ENCODE data around the gene MCAM. TPM values are rescaled to one million over a fixed set of nuclear protein-coding genes. Genes with fewer than 3 reads are reported as not detected.

The MCAM gene
- total RNA-seq, 2 donors from 2014 or later = 0.74 to 1.7 TPM

GRCh38 chr11:119341222-119342022 is 24.5 kb upstream of the MCAM start:
- peaks cover 5 to 9% of the 10 kb centered on the region in 2 donors for H3K4me1 Mint-ChIP-seq (ENCODE audit: low read depth in 2 of 2)
- no peak overlapping the region for H3K4me3 Mint-ChIP-seq
- ATAC-seq (no peak), DNase-seq (ENCODE audit: low spot score) (no peak)
- no peaks in the 10 kb centered on the region for H3K36me3 Mint-ChIP-seq
- no peaks in the 10 kb centered on the region for H3K9me3 Mint-ChIP-seq
- peaks cover 19 to 23% of the 10 kb centered on the region in 2 donors for H3K27me3 Mint-ChIP-seq
- no peak overlapping the region for H3K27ac Mint-ChIP-seq

DNA sequence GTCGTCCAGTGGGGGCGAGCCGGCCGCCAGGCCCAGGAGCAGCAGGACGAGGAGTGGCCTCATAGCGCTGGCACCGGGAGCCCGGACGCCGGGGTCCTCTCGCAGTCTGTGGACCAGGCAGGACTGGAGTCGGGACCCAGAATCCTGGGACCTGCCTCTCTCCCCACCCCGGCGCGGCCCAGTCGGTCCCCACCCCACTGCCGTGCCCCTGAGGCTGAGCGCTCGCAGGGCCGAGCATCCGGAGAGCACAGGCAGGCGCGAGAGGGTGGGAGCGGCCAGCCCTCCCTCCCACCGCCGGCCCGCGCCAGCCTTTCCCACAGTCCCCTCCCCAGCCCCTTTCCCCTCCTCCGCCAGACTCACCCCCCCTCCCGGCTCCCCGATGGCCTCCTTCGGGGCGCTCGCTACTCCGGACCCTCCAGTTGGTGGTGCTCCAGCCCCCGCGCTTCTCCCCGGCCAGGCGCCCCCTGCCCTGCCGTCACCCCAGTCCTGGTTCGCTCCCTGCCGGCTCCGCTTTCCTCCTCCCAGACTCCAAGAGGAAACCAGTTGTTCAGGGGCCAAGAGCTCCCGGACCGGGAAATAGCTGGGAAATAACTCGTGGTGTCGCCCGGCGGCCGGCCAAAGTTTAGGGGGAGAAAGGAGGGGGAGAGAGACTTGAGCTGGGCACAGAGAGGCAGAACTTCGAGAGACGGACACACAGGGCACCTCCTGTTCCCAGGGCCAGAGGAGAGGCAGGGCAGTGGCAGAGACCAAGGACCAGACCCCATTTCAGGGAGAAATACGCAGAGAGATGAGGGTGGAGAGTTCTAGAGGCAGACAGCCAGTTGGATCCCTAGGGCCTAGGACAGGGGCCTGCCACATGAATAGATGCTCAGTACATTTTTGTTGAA is 23.6 kb upstream of the MCAM start, which contains the start of gene C1QTNF5:
Gene C1QTNF5, minus strand, starts transcription at position 549 of the 887 bp plus-strand sequence. Its CDS starts 486 bp downstream, at position 63.
- ATAC-seq = peak in 1 of 2 donors; percentile 1
- DNase-seq (ENCODE audit: low spot score) = no peak
- Mint-ChIP-seq H3K4me3 (no peak within 1 kb of the TSS), H3K4me1 (ENCODE audit: low read depth in 2 of 2) (peaks cover 10 to 16% of the 10 kb centered on the region in 2 donors), H3K27ac (no peak within 1 kb of the TSS), H3K9me3 (no peaks in the 10 kb centered on the region), H3K27me3 (peaks cover 19 to 23% of the 10 kb centered on the region in 2 donors), H3K36me3 (no peaks in the 10 kb centered on the region)

GRCh38 chr11:119339589-119340334 is 22.8 kb upstream of the MCAM start:
- no peak for DNase-seq (ENCODE audit: low spot score)
- Mint-ChIP-seq H3K4me1 (ENCODE audit: low read depth in 2 of 2) (peaks cover 18 to 21% of the 10 kb centered on the region in 2 donors), H3K36me3 (peaks cover 4% of the 10 kb centered on the region), H3K27me3 (peaks cover 19 to 23% of the 10 kb centered on the region in 2 donors), H3K27ac (no peak overlapping the region), H3K9me3 (no peaks in the 10 kb centered on the region), H3K4me3 (peak overlapping the region; percentile 36)
- peak in 1 of 2 donors; percentile 68 for ATAC-seq

DNA sequence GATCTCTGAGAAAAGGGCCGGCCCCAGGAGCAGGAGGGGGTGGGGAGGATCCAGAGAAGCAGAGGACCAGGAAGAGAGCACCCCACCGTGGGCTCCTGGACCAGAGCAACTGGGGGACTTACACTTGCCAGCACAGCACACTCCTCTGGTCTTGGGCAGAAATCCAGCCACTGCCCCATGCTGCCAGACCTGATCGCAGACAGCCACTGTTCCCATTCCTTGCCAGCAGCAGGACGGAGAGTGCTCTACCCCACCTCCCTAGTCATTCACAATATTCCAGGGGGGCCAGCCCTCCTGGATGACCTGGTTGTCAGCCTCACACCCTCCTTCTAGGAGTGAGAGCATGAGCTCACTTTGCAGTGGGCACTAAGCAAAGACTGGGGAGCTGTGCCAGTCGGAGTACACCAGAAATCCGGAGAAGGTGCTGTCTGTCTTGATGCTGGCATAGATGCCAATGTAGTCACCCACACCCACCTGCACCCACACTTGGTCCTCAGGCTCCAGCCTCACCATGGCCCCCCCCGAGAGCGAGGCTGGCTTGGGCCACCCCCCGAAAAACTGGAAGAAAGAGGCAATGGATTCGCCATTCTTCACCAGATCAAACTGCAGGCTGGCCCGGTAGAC is 22.1 kb upstream of the MCAM start:
- Mint-ChIP-seq H3K27me3 (peaks cover 19 to 23% of the 10 kb centered on the region in 2 donors), H3K4me3 (peak overlapping the region; percentile 36), H3K27ac (no peak overlapping the region), H3K4me1 (ENCODE audit: low read depth in 2 of 2) (peaks cover 22 to 24% of the 10 kb centered on the region in 2 donors), H3K9me3 (no peaks in the 10 kb centered on the region), H3K36me3 (peaks cover 6% of the 10 kb centered on the region)
- ATAC-seq (no peak), DNase-seq (ENCODE audit: low spot score) (no peak)

DNA sequence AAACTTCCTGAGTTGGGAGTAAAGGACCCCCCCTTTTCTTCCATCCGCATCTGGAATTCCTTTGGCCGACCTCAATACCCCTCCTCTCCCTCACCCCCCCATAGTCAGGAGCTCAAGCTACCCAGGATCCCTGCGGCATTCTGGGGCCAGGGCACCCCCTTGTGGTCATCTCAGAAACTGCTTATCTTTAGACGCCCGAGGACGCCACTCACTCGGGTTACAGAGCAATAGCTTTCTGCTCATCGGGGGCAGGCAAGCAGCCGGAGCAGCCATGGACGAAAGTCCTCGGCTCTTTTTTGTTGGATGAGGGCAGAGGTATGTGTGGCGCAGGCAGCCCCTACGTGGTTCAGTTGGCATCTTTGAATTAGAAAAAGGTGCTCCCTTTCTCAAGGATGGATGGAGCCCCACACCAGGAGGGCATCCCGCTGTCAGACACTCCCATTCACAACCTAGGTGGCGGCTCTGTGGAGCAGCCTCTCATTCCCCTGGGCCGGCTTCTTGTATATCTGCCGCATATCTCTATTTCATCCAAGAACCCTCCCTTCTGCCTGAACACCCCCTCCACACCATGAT is 21.5 kb upstream of the MCAM start:
- H3K4me3 Mint-ChIP-seq = no peak overlapping the region
- no peak for DNase-seq (ENCODE audit: low spot score)
- peaks cover 6% of the 10 kb centered on the region for H3K36me3 Mint-ChIP-seq
- no peak overlapping the region for H3K27ac Mint-ChIP-seq
- H3K4me1 Mint-ChIP-seq (ENCODE audit: low read depth in 2 of 2) = peaks cover 22 to 27% of the 10 kb centered on the region in 2 donors
- peaks cover 16 to 21% of the 10 kb centered on the region in 2 donors for H3K27me3 Mint-ChIP-seq
- no peak for ATAC-seq
- H3K9me3 Mint-ChIP-seq = no peaks in the 10 kb centered on the region

DNA sequence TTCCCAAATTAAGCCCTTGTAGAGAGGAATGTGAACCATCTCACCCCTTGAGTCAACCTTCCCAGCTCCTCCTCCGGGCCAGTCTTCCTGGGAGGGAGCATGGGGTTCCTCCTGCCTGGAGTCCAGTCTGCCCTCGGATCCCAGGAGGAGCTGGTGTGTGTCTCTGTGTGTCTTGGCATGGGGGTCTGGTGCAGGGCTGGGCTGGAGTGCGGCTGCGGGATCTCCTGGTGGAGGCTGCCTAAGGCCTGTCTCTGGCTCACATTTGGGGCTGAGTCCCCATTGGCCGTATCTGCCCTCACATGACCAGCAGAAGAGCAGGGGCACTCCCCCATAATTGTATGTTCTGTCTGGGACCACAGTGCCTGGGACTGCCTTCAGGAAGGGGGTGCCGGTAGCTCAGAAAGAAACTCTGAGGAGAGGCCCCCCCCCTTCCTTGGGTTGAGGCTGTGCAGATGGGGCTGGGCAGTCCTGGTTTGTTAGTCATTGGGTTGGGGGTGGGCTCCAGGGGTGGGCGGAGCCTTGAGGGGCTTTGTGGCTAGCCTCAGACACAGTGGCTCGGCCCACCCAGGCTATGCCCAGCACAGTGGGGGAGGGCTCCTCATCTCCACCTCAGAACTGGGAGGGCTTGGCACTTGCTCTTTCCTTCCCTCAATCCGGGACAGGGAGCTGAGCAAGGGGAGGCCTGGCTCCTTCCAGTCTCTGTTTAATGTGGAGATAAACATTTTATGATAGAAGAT is 20.8 kb upstream of the MCAM start:
- no peaks in the 10 kb centered on the region for H3K9me3 Mint-ChIP-seq
- no peak overlapping the region for H3K4me3 Mint-ChIP-seq
- no peak for DNase-seq (ENCODE audit: low spot score)
- H3K36me3 Mint-ChIP-seq = peaks cover 6% of the 10 kb centered on the region
- no peak overlapping the region for H3K27ac Mint-ChIP-seq
- ATAC-seq = no peak
- peaks cover 10 to 19% of the 10 kb centered on the region in 2 donors for H3K27me3 Mint-ChIP-seq
- H3K4me1 Mint-ChIP-seq (ENCODE audit: low read depth in 2 of 2) = peaks cover 27 to 32% of the 10 kb centered on the region in 2 donors

DNA sequence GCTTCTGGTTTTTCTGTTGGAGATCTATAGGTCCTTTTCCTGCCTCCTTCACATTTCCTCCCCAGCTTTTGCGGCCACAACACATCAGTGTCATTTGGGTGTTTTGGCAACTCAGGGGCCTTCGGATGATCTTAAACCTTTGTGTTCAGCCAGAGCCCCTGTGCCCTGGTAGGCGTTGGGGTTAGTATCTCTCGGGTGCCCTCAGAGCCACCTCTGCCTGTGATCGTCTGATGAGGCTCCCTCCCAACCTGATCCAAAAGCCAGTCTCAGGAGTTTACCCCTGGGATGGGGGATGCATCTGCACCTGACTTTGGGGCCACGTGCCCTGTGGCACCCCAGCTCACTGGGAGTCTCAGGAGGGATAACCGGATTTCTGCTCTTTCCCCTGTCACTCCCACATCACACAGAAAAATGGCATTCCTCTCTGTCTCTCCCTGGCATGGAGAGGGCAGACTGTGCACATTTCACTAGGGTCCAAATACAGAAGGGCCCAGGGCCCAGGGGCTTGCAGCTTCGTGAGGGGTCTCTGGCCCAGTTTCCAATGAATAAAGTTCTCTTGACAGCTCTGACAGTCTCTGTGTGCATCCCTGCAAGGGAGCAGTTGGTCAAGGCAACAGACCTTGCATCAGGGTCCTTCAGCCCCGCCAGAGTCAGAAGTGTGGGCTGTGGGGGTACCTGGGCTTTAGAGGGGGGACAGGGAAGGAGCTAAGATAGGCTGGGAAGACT is 20.0 kb upstream of the MCAM start:
- no peaks in the 10 kb centered on the region for H3K9me3 Mint-ChIP-seq
- DNase-seq (ENCODE audit: low spot score) (no peak), ATAC-seq (no peak)
- peak overlapping the region in 1 of 2 donors; percentile 17 for H3K27ac Mint-ChIP-seq
- H3K4me3 Mint-ChIP-seq = peak overlapping the region; percentile 71
- peaks cover 6% of the 10 kb centered on the region for H3K36me3 Mint-ChIP-seq
- peaks cover 9 to 17% of the 10 kb centered on the region in 2 donors for H3K27me3 Mint-ChIP-seq
- H3K4me1 Mint-ChIP-seq (ENCODE audit: low read depth in 2 of 2) = peaks cover 29 to 35% of the 10 kb centered on the region in 2 donors

DNA sequence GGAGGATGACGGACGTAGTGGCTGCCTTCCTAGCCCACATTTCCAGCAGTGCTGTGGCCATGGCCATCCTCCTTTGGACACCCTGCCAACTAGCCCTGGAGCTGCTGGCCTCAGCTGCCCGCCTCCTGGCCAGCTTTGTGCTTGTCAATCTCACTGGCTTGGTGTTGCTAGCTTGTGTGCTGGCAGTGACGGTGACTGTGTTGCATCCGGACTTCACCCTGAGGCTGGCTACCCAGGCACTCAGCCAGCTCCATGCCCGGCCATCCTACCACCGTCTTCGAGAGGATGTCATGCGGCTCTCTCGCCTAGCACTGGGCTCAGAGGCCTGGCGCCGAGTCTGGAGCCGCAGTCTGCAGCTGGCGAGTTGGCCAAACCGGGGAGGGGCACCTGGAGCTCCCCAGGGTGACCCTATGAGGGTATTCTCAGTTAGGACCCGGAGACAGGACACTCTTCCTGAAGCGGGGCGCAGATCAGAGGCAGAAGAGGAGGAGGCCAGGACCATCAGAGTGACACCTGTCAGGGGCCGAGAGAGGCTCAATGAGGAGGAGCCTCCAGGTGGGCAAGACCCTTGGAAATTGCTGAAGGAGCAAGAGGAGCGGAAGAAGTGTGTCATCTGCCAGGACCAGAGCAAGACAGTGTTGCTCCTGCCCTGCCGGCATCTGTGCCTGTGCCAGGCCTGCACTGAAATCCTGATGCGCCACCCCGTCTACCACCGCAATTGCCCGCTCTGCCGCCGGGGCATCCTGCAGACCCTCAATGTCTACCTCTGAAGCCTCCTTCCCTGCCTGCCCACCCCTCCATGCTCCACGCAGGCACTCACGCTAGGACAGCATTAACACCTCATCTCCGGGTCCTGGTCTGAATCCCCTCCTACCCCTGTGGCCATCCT is 19.0 kb upstream of the MCAM start:
- Mint-ChIP-seq H3K4me3 (peak overlapping the region; percentile 99), H3K4me1 (ENCODE audit: low read depth in 2 of 2) (peaks cover 26 to 31% of the 10 kb centered on the region in 2 donors), H3K27ac (peak overlapping the region; percentile 90 to 97), H3K27me3 (peaks cover 4 to 12% of the 10 kb centered on the region in 2 donors), H3K36me3 (peaks cover 6% of the 10 kb centered on the region), H3K9me3 (no peaks in the 10 kb centered on the region)
- no peak for ATAC-seq
- no peak for DNase-seq (ENCODE audit: low spot score)

DNA sequence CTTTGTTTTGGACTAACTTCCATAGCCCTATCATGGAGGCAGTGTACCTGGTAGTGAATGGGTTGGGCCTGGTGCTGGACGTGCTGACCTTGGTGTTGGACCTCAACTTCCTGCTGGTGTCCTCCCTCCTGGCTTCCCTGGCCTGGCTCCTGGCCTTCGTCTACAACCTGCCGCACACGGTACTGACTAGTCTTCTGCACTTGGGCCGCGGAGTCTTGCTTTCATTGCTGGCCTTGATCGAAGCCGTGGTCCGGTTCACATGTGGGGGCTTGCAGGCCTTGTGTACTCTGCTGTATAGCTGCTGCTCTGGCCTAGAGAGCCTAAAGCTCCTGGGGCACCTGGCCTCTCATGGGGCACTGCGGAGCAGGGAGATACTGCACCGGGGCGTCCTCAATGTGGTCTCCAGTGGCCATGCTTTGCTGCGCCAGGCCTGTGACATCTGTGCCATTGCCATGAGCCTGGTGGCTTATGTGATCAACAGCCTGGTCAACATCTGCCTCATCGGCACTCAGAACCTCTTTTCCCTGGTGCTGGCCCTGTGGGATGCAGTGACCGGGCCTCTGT is 18.2 kb upstream of the MCAM start:
- no peaks in the 10 kb centered on the region for H3K9me3 Mint-ChIP-seq
- peak overlapping the region; percentile 99 for H3K4me3 Mint-ChIP-seq
- H3K36me3 Mint-ChIP-seq = peaks cover 6% of the 10 kb centered on the region
- peaks cover 1 to 16% of the 10 kb centered on the region in 2 donors for H3K27me3 Mint-ChIP-seq
- no peak for DNase-seq (ENCODE audit: low spot score)
- no peak for ATAC-seq
- peaks cover 26 to 30% of the 10 kb centered on the region in 2 donors for H3K4me1 Mint-ChIP-seq (ENCODE audit: low read depth in 2 of 2)
- peak overlapping the region; percentile 90 to 97 for H3K27ac Mint-ChIP-seq

- H3K27ac Mint-ChIP-seq = peak within 1 kb of the TSS; percentile 90 to 97
Measured at GRCh38 chr11:119334174-119334930, 17.4 kb upstream of the MCAM start, which contains the start of gene RNF26. Gene RNF26, plus strand, starts transcription at chr11:119334527. Its CDS starts 596 bp downstream, at chr11:119335123.

More at GRCh38 chr11:119334174-119334930, 17.4 kb upstream of the MCAM start, which contains the start of gene RNF26:
- Mint-ChIP-seq H3K27me3 (peaks cover 9 to 15% of the 10 kb centered on the region in 2 donors), H3K4me3 (peak within 1 kb of the TSS; percentile 99), H3K36me3 (peaks cover 6% of the 10 kb centered on the region), H3K4me1 (ENCODE audit: low read depth in 2 of 2) (peaks cover 25 to 30% of the 10 kb centered on the region in 2 donors), H3K9me3 (no peaks in the 10 kb centered on the region)
- peak; percentile 94 to 98 for ATAC-seq
- DNase-seq (ENCODE audit: low spot score) = peak; percentile 94

All from natural killer cell treated with Interleukin-12 subunit alpha and Interleukin-12 subunit beta and Interleukin-15 and Interleukin-18, amount 100 ng/mL, for 72 hours (primary cell).